Measurements from ENCODE around the gene PLEKHA6. TPM values are rescaled to one million over a fixed set of nuclear protein-coding genes. Genes with fewer than 3 reads are reported as not detected.

The PLEKHA6 gene
- total RNA-seq, 6 donors from 2014 or later, result 3.3 to 6.9 (median 4.9) TPM

- ATAC-seq (ENCODE audit: low FRiP score in 2 of 2) (no peak), DNase-seq (no peak)
- H3K27me3 ChIP-seq, result peaks cover 0 to 6% (median 0%) of the 10 kb centered on the region in 4 donors
- TF ChIP-seq EP300 (IDR thresholded peaks at IDR 0.05), result no peak
- TF ChIP-seq POLR2AphosphoS5 (IDR thresholded peaks at IDR 0.05), result no peak
- TF ChIP-seq, protein P1, sequence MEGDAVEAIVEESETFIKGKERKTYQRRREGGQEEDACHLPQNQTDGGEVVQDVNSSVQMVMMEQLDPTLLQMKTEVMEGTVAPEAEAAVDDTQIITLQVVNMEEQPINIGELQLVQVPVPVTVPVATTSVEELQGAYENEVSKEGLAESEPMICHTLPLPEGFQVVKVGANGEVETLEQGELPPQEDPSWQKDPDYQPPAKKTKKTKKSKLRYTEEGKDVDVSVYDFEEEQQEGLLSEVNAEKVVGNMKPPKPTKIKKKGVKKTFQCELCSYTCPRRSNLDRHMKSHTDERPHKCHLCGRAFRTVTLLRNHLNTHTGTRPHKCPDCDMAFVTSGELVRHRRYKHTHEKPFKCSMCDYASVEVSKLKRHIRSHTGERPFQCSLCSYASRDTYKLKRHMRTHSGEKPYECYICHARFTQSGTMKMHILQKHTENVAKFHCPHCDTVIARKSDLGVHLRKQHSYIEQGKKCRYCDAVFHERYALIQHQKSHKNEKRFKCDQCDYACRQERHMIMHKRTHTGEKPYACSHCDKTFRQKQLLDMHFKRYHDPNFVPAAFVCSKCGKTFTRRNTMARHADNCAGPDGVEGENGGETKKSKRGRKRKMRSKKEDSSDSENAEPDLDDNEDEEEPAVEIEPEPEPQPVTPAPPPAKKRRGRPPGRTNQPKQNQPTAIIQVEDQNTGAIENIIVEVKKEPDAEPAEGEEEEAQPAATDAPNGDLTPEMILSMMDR (IDR thresholded peaks at IDR 0.05), result no peak
- no peak for TF ChIP-seq POLR2A (IDR thresholded peaks at IDR 0.05)
- H3K4me1 ChIP-seq, result peaks cover 0 to 12% (median 3%) of the 10 kb centered on the region in 4 donors
- 74 to 100% methylated on average over 2 of the region's 2 CpGs for WGBS, 2 donors
- H3K36me3 ChIP-seq, result no peaks in the 10 kb centered on the region
- no peak overlapping the region for H3K27ac ChIP-seq
- H3K4me3 ChIP-seq, result no peak overlapping the region
- no peaks in the 10 kb centered on the region for H3K9me3 ChIP-seq
These were observed 165.6 kb downstream of the PLEKHA6 start for GRCh38 chr1:204194080-204194479.

DNA sequence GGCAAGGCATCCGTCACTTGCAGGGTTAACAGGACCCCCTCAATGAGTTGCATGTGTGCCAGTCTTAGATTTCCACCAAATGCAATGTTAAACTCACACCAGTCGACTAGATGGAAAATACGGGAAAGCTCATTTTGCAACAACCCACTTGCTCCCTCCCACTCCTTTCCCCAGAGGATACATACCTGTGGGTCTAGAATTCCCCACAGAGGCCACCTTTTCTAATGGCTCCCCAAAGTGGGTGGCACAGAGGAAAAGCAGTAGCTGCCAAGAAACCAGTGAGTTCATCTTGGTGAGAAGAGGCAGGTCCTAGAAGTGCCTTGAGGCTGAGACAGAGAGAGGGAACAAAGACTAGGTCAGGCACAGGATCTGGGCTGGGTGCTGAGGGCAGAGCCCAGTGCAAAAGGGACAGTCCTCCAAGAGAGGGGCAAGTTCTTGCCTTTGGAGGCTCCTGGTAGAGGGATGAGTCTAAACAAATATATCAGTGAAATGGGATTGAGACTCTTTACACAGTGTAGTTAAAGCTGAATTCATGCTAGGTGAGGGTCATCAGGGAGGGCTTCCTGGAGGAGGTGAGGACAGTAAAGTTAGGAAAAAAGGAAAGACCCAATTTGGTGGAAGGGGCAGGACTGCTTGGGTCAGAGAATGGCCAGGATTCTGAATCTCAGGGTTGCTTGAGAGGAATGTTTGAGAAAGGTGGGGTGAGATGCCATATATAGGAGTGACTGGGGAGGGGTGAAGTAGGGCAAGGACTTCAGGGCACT lies 167.0 kb downstream of the PLEKHA6 start:
- Histone ChIP-seq H3K4me3 (no peak overlapping the region), H3K36me3 (no peaks in the 10 kb centered on the region), H3K4me1 (peaks cover 0 to 12% (median 3%) of the 10 kb centered on the region in 4 donors), H3K27ac (no peak overlapping the region), H3K9me3 (no peaks in the 10 kb centered on the region), H3K27me3 (peaks cover 0 to 6% (median 0%) of the 10 kb centered on the region in 4 donors)
- no peak for ATAC-seq (ENCODE audit: low FRiP score in 2 of 2)
- DNase-seq, result peak in 1 of 2 donors; percentile 24
- WGBS, 2 donors, result 63 to 69% methylated on average over 3 of the region's 3 CpGs
- no peak for TF ChIP-seq POLR2AphosphoS5 (IDR thresholded peaks at IDR 0.05)
- no peak for TF ChIP-seq EP300 (IDR thresholded peaks at IDR 0.05)
- TF ChIP-seq, protein P1 (IDR thresholded peaks at IDR 0.05), result no peak

GRCh38 chr1:204192046-204192445 lies 167.7 kb downstream of the PLEKHA6 start:
- no peaks in the 10 kb centered on the region for H3K9me3 ChIP-seq
- H3K27ac ChIP-seq, result no peak overlapping the region
- DNase-seq (no peak), ATAC-seq (ENCODE audit: low FRiP score in 2 of 2) (no peak)
- WGBS, 2 donors, result 85 to 95% methylated on average over 2 of the region's 2 CpGs
- H3K4me3 ChIP-seq, result no peak overlapping the region
- H3K4me1 ChIP-seq, result peaks cover 0 to 12% (median 3%) of the 10 kb centered on the region in 4 donors
- H3K36me3 ChIP-seq, result no peaks in the 10 kb centered on the region
- H3K27me3 ChIP-seq, result peaks cover 0 to 6% (median under 1%) of the 10 kb centered on the region in 4 donors
- TF ChIP-seq POLR2AphosphoS5 (IDR thresholded peaks at IDR 0.05) (no peak), POLR2A (IDR thresholded peaks at IDR 0.05) (no peak), EP300 (IDR thresholded peaks at IDR 0.05) (no peak)
- TF ChIP-seq, protein P1 (IDR thresholded peaks at IDR 0.05), result no peak

DNA sequence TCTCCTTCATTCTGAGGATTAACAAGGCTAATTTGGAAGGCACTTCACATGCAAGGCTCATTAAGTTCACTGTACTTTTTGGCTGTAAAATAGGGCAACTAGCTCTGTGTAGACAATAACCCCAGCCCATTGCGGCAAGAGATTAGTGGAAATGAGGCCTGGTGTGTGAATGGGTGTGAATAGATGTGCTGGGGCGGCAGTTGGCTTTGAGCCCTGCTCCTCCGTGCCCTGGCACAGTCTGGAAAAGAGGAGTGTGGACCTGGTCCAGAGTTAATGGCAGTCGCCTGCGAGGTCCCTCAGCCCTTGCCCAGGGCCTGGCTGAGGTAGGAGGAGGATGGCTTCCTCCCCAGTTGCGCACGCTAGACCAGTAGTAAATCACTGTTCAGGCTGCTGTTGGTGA lies 168.3 kb downstream of the PLEKHA6 start:
- WGBS, 2 donors, result 86 to 92% methylated on average over 4 to 7 of the region's 7 CpGs
- DNase-seq (peak in 1 of 2 donors; percentile 10), ATAC-seq (ENCODE audit: low FRiP score in 2 of 2) (no peak)
- no peaks in the 10 kb centered on the region for H3K36me3 ChIP-seq
- no peaks in the 10 kb centered on the region for H3K9me3 ChIP-seq
- no peak overlapping the region for H3K4me3 ChIP-seq
- H3K27me3 ChIP-seq, result peaks cover 0 to 6% (median 2%) of the 10 kb centered on the region in 4 donors
- peaks cover 0 to 12% (median 3%) of the 10 kb centered on the region in 4 donors for H3K4me1 ChIP-seq
- H3K27ac ChIP-seq, result no peak overlapping the region
- no peak for TF ChIP-seq POLR2AphosphoS5 (IDR thresholded peaks at IDR 0.05)
- TF ChIP-seq POLR2A (IDR thresholded peaks at IDR 0.05), result no peak

GRCh38 chr1:204190212-204191211 lies 169.2 kb downstream of the PLEKHA6 start:
- ATAC-seq (ENCODE audit: low FRiP score in 2 of 2), result peak in 1 of 2 donors; percentile 81
- Histone ChIP-seq H3K36me3 (no peaks in the 10 kb centered on the region), H3K4me1 (peaks cover 0 to 12% (median 3%) of the 10 kb centered on the region in 4 donors), H3K27me3 (peaks cover 0 to 6% (median 2%) of the 10 kb centered on the region in 4 donors), H3K27ac (no peak overlapping the region), H3K4me3 (peak overlapping the region in 3 of 4 donors; percentile 19 to 33 (median 32)), H3K9me3 (no peaks in the 10 kb centered on the region)
- TF ChIP-seq EP300 (IDR thresholded peaks at IDR 0.05) (no peak), POLR2AphosphoS5 (IDR thresholded peaks at IDR 0.05) (no peak), POLR2A (IDR thresholded peaks at IDR 0.05) (no peak)
- TF ChIP-seq, protein P1 (IDR thresholded peaks at IDR 0.05), result no peak
- 12 to 29% methylated on average over 20 to 44 of the region's 44 CpGs for WGBS, 2 donors
- DNase-seq, result peak; percentile 27 to 85
